NCI-H2196 (cell line): Measurements from ENCODE around the gene AEBP1.

Source experiments
- DNase-seq: peaks from one replicate; lab custom pipeline; 2025; ENCODE audit not compliant: unreplicated experiment; lab: John Stamatoyannopoulos, UW

The AEBP1 gene

DNA sequence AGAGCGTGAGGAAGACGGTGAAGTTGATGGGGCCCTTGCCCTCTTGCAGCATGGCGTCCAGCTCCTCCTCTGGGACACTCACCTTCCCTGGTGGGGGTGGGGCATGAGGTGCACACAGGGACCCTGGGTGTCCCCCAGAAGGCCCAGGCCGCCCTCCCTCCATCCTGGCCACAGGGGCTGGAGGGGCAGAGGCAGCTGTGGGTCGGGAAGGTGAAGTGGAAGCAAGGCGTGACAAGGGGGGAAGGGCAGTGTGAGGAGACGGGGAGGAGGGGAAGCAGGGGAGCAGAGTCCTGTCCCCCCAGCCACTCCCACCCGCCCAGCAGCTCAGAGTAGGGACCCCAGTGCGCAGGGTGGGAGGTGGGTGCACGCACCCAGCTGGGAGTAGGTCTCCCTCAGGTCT, 36.2 kb downstream of the AEBP1 start:
- no peak for DNase-seq

DNA sequence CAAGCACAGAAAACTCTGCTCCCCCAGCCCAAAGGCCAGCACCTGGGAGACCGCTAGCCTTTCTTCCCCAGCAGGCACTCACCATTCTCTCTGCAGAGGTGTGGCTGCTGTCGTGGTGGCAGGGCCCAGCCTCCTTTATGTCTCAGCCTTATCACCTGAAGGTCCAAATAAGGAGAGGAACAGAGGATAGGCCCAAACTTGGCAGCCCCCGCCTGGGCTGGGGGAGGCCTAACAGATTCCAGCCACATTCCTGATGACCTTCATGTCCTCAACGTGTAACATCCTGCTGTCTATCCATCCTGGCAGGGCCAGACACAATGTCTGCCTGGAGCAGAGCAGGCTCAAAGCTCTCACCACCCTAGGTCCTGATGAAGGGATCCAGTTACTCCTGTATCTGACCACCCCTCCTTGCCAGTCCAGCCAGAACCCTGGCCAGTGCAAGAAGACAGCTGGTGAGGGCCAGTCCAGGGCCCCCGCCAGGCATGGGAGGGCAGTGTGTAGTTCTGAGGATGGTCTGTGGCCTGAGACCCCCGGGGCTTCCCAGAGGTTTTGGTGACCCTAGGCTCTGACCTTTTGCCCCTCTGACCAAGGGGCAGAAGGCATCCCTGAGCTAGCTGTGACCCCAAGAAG, 37.2 kb downstream of the AEBP1 start, which contains the start of gene MYL7:
MYL7 (minus strand) TSS at position 112 of the 630 bp plus-strand sequence; CDS start at position 85, 27 bp downstream.
- DNase-seq, result no peak

DNA sequence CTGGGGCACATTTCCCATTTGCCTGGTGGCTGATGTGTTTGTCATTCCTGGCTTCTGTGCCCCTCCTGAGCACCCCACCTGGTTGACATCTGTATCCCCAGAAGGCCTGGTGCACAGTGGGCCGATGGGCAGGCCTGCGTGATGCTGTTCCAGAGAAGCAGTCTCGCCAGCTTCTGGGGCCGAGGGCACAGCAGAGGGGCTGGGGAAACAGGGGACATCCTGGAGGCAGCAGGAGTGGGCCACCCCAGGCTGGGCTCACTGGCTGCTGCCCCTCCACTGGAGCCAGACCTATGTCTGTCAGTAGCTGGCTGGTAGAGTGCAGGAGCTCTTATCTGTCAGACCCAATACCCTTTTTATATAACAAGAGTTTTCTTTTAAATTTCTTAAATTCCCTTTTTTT, 37.9 kb downstream of the AEBP1 start:
- DNase-seq, result no peak

DNA sequence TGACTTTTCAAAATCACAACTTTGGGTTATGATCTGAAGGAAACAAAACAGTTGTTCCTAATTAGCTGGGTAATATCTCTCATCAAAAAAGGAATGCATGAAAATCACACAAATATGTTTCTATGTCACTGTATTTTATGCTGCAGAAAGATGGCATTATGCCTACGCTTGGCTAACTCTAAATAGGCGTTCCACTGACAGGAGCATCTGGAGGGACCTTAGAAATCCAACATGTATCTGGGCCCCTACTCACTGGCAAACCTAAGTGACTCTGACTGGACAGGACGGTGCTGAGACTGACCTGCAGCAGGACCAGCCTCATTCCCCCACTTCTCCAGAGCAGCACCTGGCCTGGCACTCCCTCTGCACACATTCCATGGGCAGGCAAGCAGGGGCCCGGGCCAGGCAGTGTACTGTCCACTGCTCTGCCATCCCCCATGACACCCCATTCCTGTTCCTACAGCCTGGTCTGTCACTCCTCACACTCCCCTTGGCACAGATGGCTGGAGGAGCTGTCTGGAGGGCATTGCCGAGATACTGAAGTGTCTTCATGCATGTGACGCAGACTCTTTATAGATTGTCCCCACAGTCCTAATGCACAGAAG, 39.6 kb downstream of the AEBP1 start:
- DNase-seq, result no peak

GRCh38 chr7:44144426-44144967, 40.4 kb downstream of the AEBP1 start:
- no peak for DNase-seq

GRCh38 chr7:44144968-44145478, 40.9 kb downstream of the AEBP1 start:
- DNase-seq, result no peak

DNA sequence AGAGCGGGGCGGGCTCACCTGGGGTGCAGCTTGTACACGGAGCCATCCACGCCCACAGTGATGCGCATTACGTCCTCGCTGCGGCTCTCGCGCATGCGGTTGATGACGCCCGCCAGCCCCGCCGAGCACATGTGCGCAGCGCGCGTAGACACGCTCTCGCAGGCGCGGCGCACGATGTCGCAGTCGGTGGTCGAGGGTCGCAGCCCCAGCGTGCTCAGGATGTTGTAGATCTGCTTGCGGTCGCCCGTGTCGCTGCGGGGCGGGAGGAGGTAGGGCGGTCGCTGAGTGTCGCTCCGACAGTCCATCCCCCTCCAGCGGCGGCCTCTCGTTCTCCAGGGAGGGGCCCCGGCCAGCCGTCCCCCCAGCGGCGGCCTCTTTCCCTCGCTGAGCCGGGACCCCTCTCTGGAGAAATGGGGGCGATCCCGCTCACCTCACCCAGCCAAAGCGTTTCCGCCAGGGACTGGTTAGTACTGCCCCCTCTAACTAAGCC, 41.4 kb downstream of the AEBP1 start:
- DNase-seq, result no peak

DNA sequence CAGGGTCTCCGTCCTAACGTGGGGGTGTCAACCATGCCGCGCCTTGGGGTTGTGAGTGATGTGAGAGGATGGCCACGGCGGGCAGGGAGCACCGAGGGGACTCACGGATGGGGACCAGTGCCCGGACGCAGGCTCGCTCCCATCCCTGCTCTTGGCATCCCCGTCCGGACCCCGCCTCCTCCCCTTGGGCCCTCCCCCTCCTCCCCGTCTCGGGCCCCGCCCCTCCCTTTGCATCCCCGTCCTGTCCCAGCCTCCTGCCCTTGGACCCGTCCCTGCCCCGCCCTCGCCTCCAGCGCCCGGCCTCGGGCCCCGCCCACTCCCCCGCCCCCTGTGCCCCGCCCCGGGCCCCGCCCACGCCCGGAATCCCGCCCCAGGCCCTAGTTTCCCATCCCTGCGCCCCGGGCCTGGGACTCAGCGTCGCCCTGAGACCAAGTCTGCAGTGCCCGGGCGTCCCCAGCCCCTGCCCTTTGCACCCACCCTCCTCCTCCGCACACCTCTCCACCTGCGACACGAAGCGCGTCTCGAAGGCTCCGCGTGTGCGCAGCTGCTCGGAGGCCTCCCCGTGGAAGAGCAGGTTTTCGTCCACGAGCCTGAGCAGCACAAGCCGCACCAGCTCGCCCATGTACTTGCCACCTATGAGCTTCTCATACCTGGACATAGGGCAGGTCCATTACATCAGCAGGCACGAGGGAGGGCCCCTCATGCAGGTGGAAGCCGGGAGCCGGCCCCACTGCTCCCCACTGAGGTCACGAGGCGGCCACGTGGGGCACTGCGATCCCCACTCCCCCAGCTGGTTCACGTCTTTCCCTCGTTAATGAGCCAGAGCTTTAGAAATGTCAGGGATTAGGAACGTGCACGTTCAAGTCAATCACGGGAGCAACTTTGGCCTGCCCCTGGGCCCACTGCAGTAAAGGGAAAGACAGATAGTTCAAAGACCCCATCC, 42.1 kb downstream of the AEBP1 start:
- no peak for DNase-seq

- DNase-seq, result no peak
Measured at GRCh38 chr7:44147026-44147991, 43.2 kb downstream of the AEBP1 start.

DNA sequence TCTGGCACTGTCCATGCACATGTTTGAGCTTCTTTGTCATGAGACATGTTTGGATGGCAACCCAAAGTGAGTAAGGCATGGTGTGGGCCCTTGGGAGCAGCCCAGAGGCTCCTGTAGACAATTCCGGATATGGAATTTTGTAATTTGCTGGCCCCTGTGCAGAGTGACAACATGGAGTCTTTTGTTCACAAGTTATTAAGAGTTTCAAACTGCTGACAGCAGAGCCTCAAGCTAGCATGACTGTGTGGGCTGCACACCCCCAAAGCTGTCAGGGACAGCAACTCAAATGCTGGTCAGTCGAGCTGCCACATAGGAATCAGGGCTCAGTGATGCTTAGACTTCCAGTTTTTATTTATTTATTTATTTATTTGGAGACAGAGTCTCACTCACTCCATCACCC, 44.0 kb downstream of the AEBP1 start:
- DNase-seq, result no peak

GRCh38 chr7:44148961-44149536, 44.9 kb downstream of the AEBP1 start:
- no peak for DNase-seq

DNA sequence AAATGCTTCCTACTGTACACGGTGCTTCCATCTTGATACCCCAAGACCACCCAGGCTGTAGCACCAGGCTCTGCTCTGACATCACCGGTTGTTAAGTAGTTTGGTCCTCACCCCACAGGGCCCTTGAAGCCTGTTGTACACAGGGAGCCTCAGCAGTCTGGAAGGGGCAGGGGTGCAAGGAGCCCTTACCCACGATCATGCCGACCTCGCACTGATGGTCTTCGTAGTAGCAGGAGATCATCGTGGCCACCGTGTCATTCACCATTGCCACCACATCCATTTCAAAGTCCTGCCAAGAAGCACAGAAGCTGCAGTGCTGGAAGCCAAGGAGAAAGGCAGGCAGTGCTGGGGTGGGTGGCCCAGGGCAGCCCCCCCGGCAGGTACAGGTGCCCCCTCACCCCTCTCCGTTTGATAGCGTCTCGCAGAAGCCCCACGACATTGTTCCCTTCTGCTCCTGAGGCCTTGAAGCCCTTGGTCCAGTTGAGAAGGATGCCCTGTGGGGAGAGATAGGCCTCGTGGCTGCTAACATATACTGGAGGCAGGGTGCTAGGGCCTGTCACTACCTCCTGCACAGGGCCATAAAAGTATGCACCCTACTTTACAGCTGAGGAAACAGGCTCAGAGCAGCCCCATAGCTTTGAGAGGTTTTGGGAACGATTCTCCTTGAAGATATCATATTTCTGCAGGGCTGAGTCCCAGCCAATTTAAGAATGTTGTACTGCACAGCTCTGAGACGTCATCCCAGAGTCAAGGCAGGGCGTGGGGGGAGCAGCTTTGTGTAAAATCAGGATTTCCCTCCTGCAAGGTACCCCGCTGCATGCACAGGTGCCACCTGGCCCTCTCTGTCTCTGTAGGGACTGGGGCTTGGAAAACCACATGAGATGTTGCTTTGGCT, 45.7 kb downstream of the AEBP1 start:
- no peak for DNase-seq

GRCh38 chr7:44150466-44150832, 46.3 kb downstream of the AEBP1 start:
- DNase-seq, result peak; percentile 25

DNA sequence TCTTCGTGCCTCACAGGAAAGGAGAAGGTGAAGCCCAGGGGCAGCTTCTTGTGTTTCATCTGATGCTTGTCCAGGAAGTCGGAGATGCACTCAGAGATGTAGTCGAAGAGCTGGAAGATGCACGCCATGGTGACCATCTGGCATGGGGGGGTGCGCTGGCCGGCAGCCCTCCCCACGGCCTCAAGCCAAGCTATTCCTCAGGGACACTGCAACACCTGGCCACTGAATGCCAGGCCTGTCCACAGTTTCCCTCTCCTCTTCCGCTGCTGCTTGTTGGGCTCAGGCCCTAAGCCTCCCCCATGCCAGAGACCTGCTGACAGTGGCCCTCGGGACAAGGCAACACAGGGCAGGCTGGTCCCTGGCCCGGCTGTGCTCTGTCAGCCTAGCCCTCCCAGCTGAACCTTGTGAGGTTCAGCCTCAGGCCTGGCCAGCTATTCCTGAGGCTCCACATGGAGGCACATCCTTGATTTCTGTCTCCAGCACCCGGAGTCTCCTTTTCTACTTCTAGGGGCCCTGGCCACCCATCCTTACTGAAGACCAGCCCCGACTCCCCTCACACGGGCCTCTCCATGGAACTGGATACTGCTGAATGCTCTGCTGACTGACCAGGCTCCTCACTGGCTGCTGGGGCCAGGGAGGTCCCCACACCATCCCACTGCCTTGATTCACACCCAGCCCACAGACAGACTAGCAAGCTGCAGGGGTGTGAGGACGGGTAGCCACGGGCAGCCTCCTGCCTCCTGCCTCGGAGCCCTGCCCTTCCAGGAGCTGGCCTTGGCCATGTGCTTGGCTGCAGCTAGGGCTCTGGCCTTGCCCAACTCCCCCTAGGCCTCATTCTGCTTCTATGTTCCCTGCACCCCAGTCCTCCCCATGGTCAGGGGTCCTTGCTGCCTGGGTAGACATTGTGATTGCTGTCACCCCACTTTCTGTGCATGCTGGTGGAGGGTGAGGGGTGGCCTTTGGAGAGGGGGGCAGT, 47.1 kb downstream of the AEBP1 start:
- DNase-seq, result no peak

DNA sequence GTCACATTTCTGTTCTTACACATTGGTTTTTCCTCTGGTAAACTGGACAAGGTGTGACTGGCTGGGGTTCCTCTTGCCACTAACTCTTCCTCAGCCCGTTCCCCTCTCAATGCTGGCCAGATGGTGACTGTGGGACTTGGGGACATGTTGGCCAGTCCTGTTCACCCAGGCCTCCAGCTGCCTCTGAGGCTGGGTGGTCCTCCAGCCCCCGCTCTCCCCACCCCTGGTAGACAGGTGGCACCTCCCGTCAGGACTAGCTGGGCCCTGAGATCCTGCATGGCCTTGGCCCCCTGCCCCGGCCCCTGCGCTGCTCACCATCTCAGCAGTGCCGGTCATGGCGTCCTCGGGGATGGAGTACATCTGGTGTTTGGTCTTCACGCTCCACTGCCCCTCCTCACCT, 47.8 kb downstream of the AEBP1 start:
- no peak for DNase-seq

GRCh38 chr7:44152971-44153947, 49.1 kb downstream of the AEBP1 start:
- DNase-seq, result peak; percentile 44
